Stomach (tissue), 9 donors: ENCODE results near the gene ZEB1. TPM values are rescaled to one million over a fixed set of nuclear protein-coding genes. Genes with fewer than 3 reads are reported as not detected.

Experiments used
- DNase-seq, 2 donors: peaks; one replicate each; pipeline versions ENCODE4 v3.0.0 to v3.0.0-alpha.2; 2013 to 2019
- H3K27ac ChIP-seq, 5 donors: fragments of 200-600 bp in 4 of 5; sonication (generic) in 4 of 5; one replicate each; pipeline ENCODE4 v1.5.1; 2013 to 2019; ENCODE audit warnings: mild to moderate bottlenecking in 1 of 5, moderate library complexity in 1 of 5
- H3K27me3 ChIP-seq, 3 donors: fragments of 200-600 bp; sonication (generic); one replicate each; pipeline ENCODE4 v1.5.1; 2017 to 2019; ENCODE audit warnings: mixed run types in 1 of 3
- H3K36me3 ChIP-seq, 4 donors: fragments of 200-600 bp; sonication (generic); 1 replicate in 3 of 4; 2 replicates in 1 of 4; pipeline ENCODE4 v1.5.1; 2016 to 2019
- H3K4me1 ChIP-seq, 4 donors: fragments of 200-600 bp; sonication (generic); one replicate each; pipeline ENCODE4 v1.5.1; 2016 to 2019
- H3K4me3 ChIP-seq, 4 donors: fragments of 200-600 bp; sonication (generic) in 3 of 4; one replicate each; pipeline ENCODE4 v1.5.1; 2016 to 2019; ENCODE audit warnings: mild to moderate bottlenecking in 1 of 4
- H3K9me3 ChIP-seq, 4 donors: fragments of 200-600 bp; sonication (generic); one replicate each; pipeline ENCODE4 v1.5.1; 2016 to 2019
- EP300 ChIP-seq: sonication (generic); formaldehyde crosslinking; IDR thresholded peaks from one replicate; pipeline ENCODE4 v1.6.1; 2017; ENCODE audit warnings: antibody characterized with exemption
- POLR2A ChIP-seq, 4 donors: fragments of 450-650 bp; IDR thresholded peaks; one replicate each; pipeline ENCODE4 v1.6.1; 2016; ENCODE audit warnings: antibody characterized with exemption in 4 of 4, control low read depth in 2 of 4, mild to moderate bottlenecking in 1 of 4, moderate library complexity in 1 of 4
- POLR2AphosphoS5 ChIP-seq, 3 donors: sonication (generic); formaldehyde crosslinking; IDR thresholded peaks; one replicate each; pipeline ENCODE4 v1.6.1; 2016; ENCODE audit warnings: antibody characterized with exemption in 3 of 3
- WGBS, 5 donors: extraction: QIAGEN DNeasy Blood & Tissue Kit in 3 of 5; methylation state at CpG; one replicate each; pipeline versions ENCODE4 v1.1.5 to v1.1.7; 2013 to 2018; 5-methylcytosine and 5-hydroxymethylcytosine counted together
- intact Hi-C: fragments of 100-400 bp; cut with DNase I; formaldehyde crosslinking; loops from one replicate; pipeline ENCODE4 v1.15.1; 2023; ENCODE audit warnings: low total_unique reads
- polyA plus RNA-seq, 3 donors: library from polyadenylated mRNA; stranded (reverse); fragments of 200-250 nt; gene quantifications; one replicate each; pipeline ENCODE4 v1.2.3, GENCODE V29; 2013
- total RNA-seq, 5 donors: library from RNA; depleted of rRNA; stranded (reverse); fragments of >200 nt; gene quantifications; one replicate each; pipeline versions ENCODE4 v1.1.0 to v1.2.3, GENCODE V29; 2014 to 2016
- TF ChIP-seq, protein P1 (sequence below), 7 experiments: fragments of 450-650 bp in 4 of 7; fragments of 200-600 bp in 3 of 7; sonication (generic) in 3 of 7; IDR thresholded peaks; one replicate each; pipeline ENCODE4 v1.5.1; 2016 to 2019; ENCODE audit warnings: antibody characterized with exemption in 7 of 7, control low read depth in 2 of 7, mild to moderate bottlenecking in 1 of 7
- donor health status: healthy with polysubstance abuse.
- donor health status: Bipolar disorder and iron deficiency.
- donor health status: healthy.

The ZEB1 gene
- total and polyA plus RNA-seq, 8 donors: 7.6 to 187 (median 31.1) TPM

DNA sequence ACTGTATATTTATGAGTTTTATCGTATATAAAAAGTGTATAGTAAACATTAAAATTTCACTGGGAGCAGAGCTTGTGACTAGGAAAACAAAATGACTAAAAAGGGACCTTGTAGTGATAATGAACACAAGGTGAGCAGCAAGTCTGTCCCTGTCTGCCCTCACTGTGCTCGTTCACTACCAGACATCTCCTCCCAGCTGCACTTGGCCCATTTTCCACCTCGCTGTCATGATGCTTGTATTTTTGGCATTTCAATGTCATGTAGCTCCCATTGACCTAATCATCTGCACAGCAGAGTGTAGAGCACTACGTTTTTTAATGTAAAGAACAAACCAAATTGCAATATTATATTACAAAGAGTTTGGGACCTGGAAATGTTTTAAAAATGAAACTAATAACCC lies 207.2 kb downstream of the ZEB1 start:
- WGBS, 5 donors: 73 to 80% (median 76%) methylated on average over 4 of the region's 4 CpGs
- no peaks in the 10 kb centered on the region for H3K27me3 ChIP-seq
- intact Hi-C loops: no loop called here
- H3K27ac ChIP-seq: peak overlapping the region in 1 of 5 donors; percentile 2
- no peak for DNase-seq
- peaks cover 0 to 40% (median 26%) of the 10 kb centered on the region in 4 donors for H3K36me3 ChIP-seq
- peaks cover 0 to 6% (median 3%) of the 10 kb centered on the region in 4 donors for H3K4me1 ChIP-seq
- H3K9me3 ChIP-seq: no peaks in the 10 kb centered on the region
- no peak overlapping the region for H3K4me3 ChIP-seq
- TF ChIP-seq POLR2A (IDR thresholded peaks at IDR 0.05) (no peak), POLR2AphosphoS5 (IDR thresholded peaks at IDR 0.05) (no peak), EP300 (no peak)
- TF ChIP-seq, protein P1, sequence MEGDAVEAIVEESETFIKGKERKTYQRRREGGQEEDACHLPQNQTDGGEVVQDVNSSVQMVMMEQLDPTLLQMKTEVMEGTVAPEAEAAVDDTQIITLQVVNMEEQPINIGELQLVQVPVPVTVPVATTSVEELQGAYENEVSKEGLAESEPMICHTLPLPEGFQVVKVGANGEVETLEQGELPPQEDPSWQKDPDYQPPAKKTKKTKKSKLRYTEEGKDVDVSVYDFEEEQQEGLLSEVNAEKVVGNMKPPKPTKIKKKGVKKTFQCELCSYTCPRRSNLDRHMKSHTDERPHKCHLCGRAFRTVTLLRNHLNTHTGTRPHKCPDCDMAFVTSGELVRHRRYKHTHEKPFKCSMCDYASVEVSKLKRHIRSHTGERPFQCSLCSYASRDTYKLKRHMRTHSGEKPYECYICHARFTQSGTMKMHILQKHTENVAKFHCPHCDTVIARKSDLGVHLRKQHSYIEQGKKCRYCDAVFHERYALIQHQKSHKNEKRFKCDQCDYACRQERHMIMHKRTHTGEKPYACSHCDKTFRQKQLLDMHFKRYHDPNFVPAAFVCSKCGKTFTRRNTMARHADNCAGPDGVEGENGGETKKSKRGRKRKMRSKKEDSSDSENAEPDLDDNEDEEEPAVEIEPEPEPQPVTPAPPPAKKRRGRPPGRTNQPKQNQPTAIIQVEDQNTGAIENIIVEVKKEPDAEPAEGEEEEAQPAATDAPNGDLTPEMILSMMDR (IDR thresholded peaks at IDR 0.05): no peak

GRCh38 chr10:31526681-31527080 lies 207.7 kb downstream of the ZEB1 start:
- intact Hi-C loops: no loop called here
- Histone ChIP-seq H3K27ac (no peak overlapping the region), H3K27me3 (no peaks in the 10 kb centered on the region), H3K4me1 (peaks cover 0 to 6% (median 3%) of the 10 kb centered on the region in 4 donors), H3K9me3 (no peaks in the 10 kb centered on the region), H3K4me3 (no peak overlapping the region), H3K36me3 (peaks cover 0 to 35% (median 23%) of the 10 kb centered on the region in 4 donors)
- no peak for DNase-seq
- WGBS, 5 donors: 84 to 90% (median 86%) methylated on average over 11 of the region's 11 CpGs
- TF ChIP-seq, protein P1 (IDR thresholded peaks at IDR 0.05): no peak
- no peak for TF ChIP-seq POLR2AphosphoS5 (IDR thresholded peaks at IDR 0.05)
- no peak for TF ChIP-seq POLR2A (IDR thresholded peaks at IDR 0.05)
- TF ChIP-seq EP300: no peak

DNA sequence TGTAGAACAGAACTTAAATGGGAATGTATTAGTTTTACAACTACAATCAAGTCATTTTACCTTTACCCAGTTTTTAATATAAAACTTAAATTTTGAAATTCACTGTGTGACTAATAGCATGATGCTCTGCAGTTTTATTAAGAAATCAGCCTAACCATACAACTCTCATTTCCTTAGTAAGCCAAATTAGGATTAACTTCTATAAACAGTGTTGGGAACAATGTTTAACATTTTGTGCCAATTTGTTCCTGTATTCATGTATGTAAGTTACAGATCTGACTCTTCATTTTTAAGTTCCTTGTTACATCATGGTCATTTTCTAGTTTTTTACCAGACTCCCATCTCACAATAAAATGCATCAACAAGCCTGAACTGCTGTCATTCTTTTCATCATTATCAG lies 209.8 kb downstream of the ZEB1 start:
- TF ChIP-seq POLR2AphosphoS5 (IDR thresholded peaks at IDR 0.05): peak in 1 of 3 donors; percentile 16
- TF ChIP-seq EP300: no peak
- TF ChIP-seq, protein P1 (IDR thresholded peaks at IDR 0.05): no peak
- TF ChIP-seq POLR2A (IDR thresholded peaks at IDR 0.05): no peak

DNA sequence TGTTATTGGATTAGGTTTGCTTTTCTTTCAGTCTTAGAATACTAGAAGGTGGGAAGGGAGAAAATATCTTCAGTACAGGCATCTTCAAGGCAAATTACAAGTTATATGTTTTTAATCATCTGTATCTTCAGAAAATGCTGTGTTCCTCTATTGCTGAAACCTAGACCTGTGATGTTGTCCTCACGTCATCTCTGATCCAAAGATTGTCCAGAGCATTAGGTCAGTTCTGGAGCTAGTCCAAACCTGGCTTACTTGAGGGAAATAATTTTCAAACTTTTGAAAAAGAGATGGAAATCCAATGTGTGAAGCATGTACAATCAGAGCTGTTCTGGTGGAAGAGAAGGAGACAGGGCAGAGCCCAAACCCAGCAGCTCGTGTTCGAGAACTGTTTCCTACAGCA lies 217.3 kb downstream of the ZEB1 start:
- DNase-seq: peak in 1 of 2 donors; percentile 13
- intact Hi-C loops: no loop called here
- Histone ChIP-seq H3K4me1 (no peaks in the 10 kb centered on the region), H3K36me3 (no peaks in the 10 kb centered on the region), H3K27me3 (no peaks in the 10 kb centered on the region), H3K9me3 (no peaks in the 10 kb centered on the region), H3K27ac (no peak overlapping the region), H3K4me3 (no peak overlapping the region)
- TF ChIP-seq EP300 (no peak), POLR2A (IDR thresholded peaks at IDR 0.05) (no peak), POLR2AphosphoS5 (IDR thresholded peaks at IDR 0.05) (no peak)
- TF ChIP-seq, protein P1 (IDR thresholded peaks at IDR 0.05): no peak
- WGBS, 5 donors: 36 to 57% (median 47%) methylated on average over 3 of the region's 3 CpGs

More for the DNA sequence above, 209.8 kb downstream of the ZEB1 start:
- Histone ChIP-seq H3K4me1 (peaks cover 0 to 6% (median 3%) of the 10 kb centered on the region in 4 donors), H3K27me3 (no peaks in the 10 kb centered on the region), H3K4me3 (no peak overlapping the region), H3K36me3 (peaks cover 0 to 24% (median 22%) of the 10 kb centered on the region in 4 donors), H3K9me3 (no peaks in the 10 kb centered on the region), H3K27ac (peak overlapping the region in 1 of 5 donors; percentile 46)
- intact Hi-C loops: no loop called here
- no peak for DNase-seq
